Measurements from ENCODE around the gene HBP1.

DNA sequence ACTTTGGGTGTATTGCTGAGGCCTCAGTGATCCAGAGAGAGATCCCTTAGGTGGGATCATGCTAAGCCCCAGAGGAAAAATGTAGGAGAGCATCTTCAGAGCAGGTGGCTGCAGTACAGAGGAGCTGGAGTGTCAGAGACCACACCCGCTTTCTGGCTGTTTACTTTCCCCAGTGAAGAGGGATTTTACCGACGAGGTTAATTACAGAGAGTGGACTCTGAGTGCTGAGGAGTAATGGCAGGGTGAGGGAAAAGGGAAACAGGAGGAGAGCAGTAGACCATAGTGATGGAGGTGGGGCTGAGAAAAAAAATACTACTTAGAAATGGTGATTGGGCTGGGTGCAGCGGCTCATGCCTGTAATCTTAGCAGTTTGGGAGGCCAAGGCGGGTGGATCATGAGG, 43.3 kb upstream of the HBP1 start:
- TF ChIP-seq, protein P1, sequence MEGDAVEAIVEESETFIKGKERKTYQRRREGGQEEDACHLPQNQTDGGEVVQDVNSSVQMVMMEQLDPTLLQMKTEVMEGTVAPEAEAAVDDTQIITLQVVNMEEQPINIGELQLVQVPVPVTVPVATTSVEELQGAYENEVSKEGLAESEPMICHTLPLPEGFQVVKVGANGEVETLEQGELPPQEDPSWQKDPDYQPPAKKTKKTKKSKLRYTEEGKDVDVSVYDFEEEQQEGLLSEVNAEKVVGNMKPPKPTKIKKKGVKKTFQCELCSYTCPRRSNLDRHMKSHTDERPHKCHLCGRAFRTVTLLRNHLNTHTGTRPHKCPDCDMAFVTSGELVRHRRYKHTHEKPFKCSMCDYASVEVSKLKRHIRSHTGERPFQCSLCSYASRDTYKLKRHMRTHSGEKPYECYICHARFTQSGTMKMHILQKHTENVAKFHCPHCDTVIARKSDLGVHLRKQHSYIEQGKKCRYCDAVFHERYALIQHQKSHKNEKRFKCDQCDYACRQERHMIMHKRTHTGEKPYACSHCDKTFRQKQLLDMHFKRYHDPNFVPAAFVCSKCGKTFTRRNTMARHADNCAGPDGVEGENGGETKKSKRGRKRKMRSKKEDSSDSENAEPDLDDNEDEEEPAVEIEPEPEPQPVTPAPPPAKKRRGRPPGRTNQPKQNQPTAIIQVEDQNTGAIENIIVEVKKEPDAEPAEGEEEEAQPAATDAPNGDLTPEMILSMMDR (IDR thresholded peaks at IDR 0.05) = no peak
- TF ChIP-seq POLR2A (IDR thresholded peaks at IDR 0.05) = no peak

All from heart left ventricle (tissue), 13 donors.